Fibroblast of mammary gland (primary cell): ENCODE data around the gene PRKN.

ENCODE experiments used
- DNase-seq: peaks from one replicate; pipeline ENCODE4 v3.0.0-alpha.2; 2010; ENCODE audit warnings: low read depth
- H3K4me3 ChIP-seq: 2 replicates; pipeline ENCODE4 v1.5.1; 2011; ENCODE audit warnings: low read depth, mild to moderate bottlenecking, low read length, moderate library complexity; ENCODE audit not compliant: control insufficient read depth
- CTCF ChIP-seq: conservative IDR thresholded peaks from 2 replicates; pipeline ENCODE4 v1.5.1; 2011; ENCODE audit warnings: low read depth, low read length, inconsistent platforms; ENCODE audit not compliant: control insufficient read depth, insufficient read depth

The PRKN gene

GRCh38 chr6:162260027-162260426 lies 467.5 kb downstream of the PRKN start:
- no peak overlapping the region for H3K4me3 ChIP-seq
- DNase-seq, result peak; percentile 4
- no peak for TF ChIP-seq CTCF

GRCh38 chr6:162258647-162259046 lies 468.9 kb downstream of the PRKN start:
- no peak for DNase-seq
- TF ChIP-seq CTCF, result no peak
- H3K4me3 ChIP-seq, result no peak overlapping the region

GRCh38 chr6:162256361-162256760 lies 471.2 kb downstream of the PRKN start:
- H3K4me3 ChIP-seq, result no peak overlapping the region
- no peak for DNase-seq
- TF ChIP-seq CTCF, result no peak

- H3K4me3 ChIP-seq, result no peak overlapping the region
- peak; percentile 51 for TF ChIP-seq CTCF
- peak; percentile 43 for DNase-seq
Observed at GRCh38 chr6:162251257-162251656, 476.3 kb downstream of the PRKN start.

GRCh38 chr6:162249907-162250642 lies 477.5 kb downstream of the PRKN start:
- TF ChIP-seq CTCF, result no peak
- H3K4me3 ChIP-seq, result no peak overlapping the region
- DNase-seq, result no peak

- no peak overlapping the region for H3K4me3 ChIP-seq
- TF ChIP-seq CTCF, result no peak
- no peak for DNase-seq
Observed at GRCh38 chr6:162245830-162246420, 481.6 kb downstream of the PRKN start.
